Natural killer cell (primary cell): Measurements from ENCODE around the gene NFATC4. TPM values are rescaled to one million over a fixed set of nuclear protein-coding genes. Genes with fewer than 3 reads are reported as not detected.

Experiments
- ATAC-seq, 3 donors: fragments of 150-1000 bp in 2 of 3; fragments of 200-7000 bp in 1 of 3; cut with Tn5 transposase; 1 replicate in 1 of 3; 2 replicates in 2 of 3; pipeline ENCODE4 v1.10.0; 2021; ENCODE audit warnings: mild to moderate bottlenecking in 2 of 3, moderate library complexity in 2 of 3
- DNase-seq, 2 donors: peaks; one replicate each; pipeline versions ENCODE4 v3.0.0 to v3.0.0-alpha.2; 2013 to 2021; ENCODE audit warnings: mixed read lengths in 1 of 2
- H3K27ac ChIP-seq: one replicate; pipeline ENCODE4 v1.5.1; 2013; ENCODE audit warnings: mild to moderate bottlenecking, low read length
- H3K27me3 ChIP-seq: one replicate; pipeline ENCODE4 v1.6.1; 2013; ENCODE audit warnings: low read length; ENCODE audit not compliant: control insufficient read depth, insufficient read depth
- H3K36me3 ChIP-seq: one replicate; pipeline ENCODE4 v1.6.1; 2013; ENCODE audit warnings: low read length; ENCODE audit not compliant: control insufficient read depth, insufficient read depth
- H3K4me1 ChIP-seq: one replicate; pipeline ENCODE4 v1.6.1; 2013; ENCODE audit warnings: low read length; ENCODE audit not compliant: control insufficient read depth, insufficient read depth
- H3K4me3 ChIP-seq: one replicate; pipeline ENCODE4 v1.5.1; 2013; ENCODE audit warnings: low read length
- H3K9me3 ChIP-seq: one replicate; pipeline ENCODE4 v1.6.1; 2013; ENCODE audit warnings: low read length; ENCODE audit not compliant: control insufficient read depth, insufficient read depth
- H3K27ac Mint-ChIP-seq, 2 donors: one replicate each; pipeline ENCODE4 v1.8.0; 2022; ENCODE audit warnings: mild to moderate bottlenecking in 2 of 2, mixed read lengths in 2 of 2, moderate library complexity in 1 of 2
- H3K27me3 Mint-ChIP-seq, 2 donors: one replicate each; pipeline ENCODE4 v1.8.0; 2022; ENCODE audit warnings: low read depth in 2 of 2, mixed read lengths in 2 of 2
- H3K36me3 Mint-ChIP-seq: one replicate; pipeline ENCODE4 v1.8.0; 2022; ENCODE audit warnings: mixed read lengths
- H3K4me1 Mint-ChIP-seq, 2 donors: one replicate each; pipeline ENCODE4 v1.8.0; 2022; ENCODE audit warnings: mixed read lengths in 2 of 2
- H3K4me3 Mint-ChIP-seq: one replicate; pipeline ENCODE4 v1.8.0; 2022; ENCODE audit warnings: mild to moderate bottlenecking, moderate library complexity, mixed read lengths
- H3K9me3 Mint-ChIP-seq, 2 donors: one replicate each; pipeline ENCODE4 v1.8.0; 2022; ENCODE audit warnings: mixed read lengths in 2 of 2
- CTCF ChIP-seq: fragments of 200-600 bp; IDR thresholded peaks from one replicate; pipeline ENCODE4 v1.8.0; 2022; ENCODE audit warnings: antibody characterized with exemption
- WGBS: methylation state at CpG from one replicate; pipeline ENCODE4 v1.1.7; 2013; ENCODE audit warnings: missing lambda C conversion rate; ENCODE audit not compliant: insufficient coverage; 5-methylcytosine and 5-hydroxymethylcytosine counted together
- intact Hi-C: fragments of 100-400 bp; cut with micrococcal nuclease; formaldehyde crosslinking; loops from one replicate; pipeline ENCODE4 v1.14.2; 2022
- total RNA-seq, 4 donors: library from RNA; stranded (reverse); fragments of 120-200 nt in 1 of 4; gene quantifications; one replicate each; pipeline versions ENCODE4 v1.2.3 to v1.2.4, GENCODE V29; 2013 to 2022

NFATC4 gene
- total RNA-seq, 3 donors from 2014 or later (not counting 1 experiment from before 2014, with no cell fraction given) = not detected

- no peak for DNase-seq
- peaks cover 34 to 37% of the 10 kb centered on the region in 2 donors for H3K27me3 Mint-ChIP-seq
- no peak overlapping the region for H3K27ac Mint-ChIP-seq
- H3K36me3 ChIP-seq = no peaks in the 10 kb centered on the region
- TF ChIP-seq CTCF = no peak
- no peaks in the 10 kb centered on the region for H3K36me3 Mint-ChIP-seq
- H3K4me1 ChIP-seq = peaks cover 9% of the 10 kb centered on the region
- ATAC-seq = no peak
- H3K4me3 Mint-ChIP-seq = no peak overlapping the region
- H3K9me3 ChIP-seq = no peaks in the 10 kb centered on the region
- H3K9me3 Mint-ChIP-seq = no peaks in the 10 kb centered on the region
- intact Hi-C loops = no loop called here
- no peak overlapping the region for H3K27ac ChIP-seq
- H3K27me3 ChIP-seq = peaks cover 9% of the 10 kb centered on the region
- peaks cover 0 to 9% of the 10 kb centered on the region in 2 donors for H3K4me1 Mint-ChIP-seq
- WGBS = 90% methylated on average over 7 of the region's 7 CpGs
- H3K4me3 ChIP-seq = no peak overlapping the region
Observed at GRCh38 chr14:24403294-24403998, 35.5 kb downstream of the NFATC4 start.

GRCh38 chr14:24404814-24405213 is 36.8 kb downstream of the NFATC4 start:
- intact Hi-C loops = no loop called here
- H3K36me3 ChIP-seq = no peaks in the 10 kb centered on the region
- no peaks in the 10 kb centered on the region for H3K9me3 ChIP-seq
- H3K4me1 ChIP-seq = peaks cover under 1% of the 10 kb centered on the region
- Mint-ChIP-seq H3K27ac (no peak overlapping the region), H3K27me3 (peaks cover 34% of the 10 kb centered on the region in 2 donors), H3K36me3 (no peaks in the 10 kb centered on the region), H3K4me1 (peaks cover 0 to under 1% of the 10 kb centered on the region in 2 donors), H3K4me3 (no peak overlapping the region), H3K9me3 (no peaks in the 10 kb centered on the region)
- no peak overlapping the region for H3K27ac ChIP-seq
- no peak for DNase-seq
- 85% methylated on average over 4 of the region's 4 CpGs for WGBS
- no peak for TF ChIP-seq CTCF
- ATAC-seq = no peak
- H3K27me3 ChIP-seq = peaks cover 3% of the 10 kb centered on the region
- H3K4me3 ChIP-seq = no peak overlapping the region

- H3K27me3 ChIP-seq = no peaks in the 10 kb centered on the region
- H3K4me1 Mint-ChIP-seq = no peaks in the 10 kb centered on the region
- no peaks in the 10 kb centered on the region for H3K9me3 ChIP-seq
- no peaks in the 10 kb centered on the region for H3K36me3 Mint-ChIP-seq
- no peak overlapping the region for H3K4me3 ChIP-seq
- H3K27me3 Mint-ChIP-seq = peaks cover 31 to 34% of the 10 kb centered on the region in 2 donors
- H3K4me3 Mint-ChIP-seq = no peak overlapping the region
- no peak overlapping the region for H3K27ac ChIP-seq
- H3K4me1 ChIP-seq = no peaks in the 10 kb centered on the region
- WGBS = 84% methylated on average over 6 of the region's 6 CpGs
- ATAC-seq (no peak), DNase-seq (no peak)
- H3K9me3 Mint-ChIP-seq = no peaks in the 10 kb centered on the region
- intact Hi-C loops = no loop called here
- H3K27ac Mint-ChIP-seq = no peak overlapping the region
- no peaks in the 10 kb centered on the region for H3K36me3 ChIP-seq
- TF ChIP-seq CTCF = no peak
Observed at GRCh38 chr14:24406416-24406815, 38.4 kb downstream of the NFATC4 start.
